OCI-LY3 (cell line): ENCODE measurements around the gene MATN1.

Experiments
- H2AFZ ChIP-seq: fragments of 200-600, 300-600 bp; shearing (Covaris generic); 2 replicates; pipeline ENCODE4 v1.6.0; 2014; ENCODE audit warnings: antibody characterized with exemption, low read depth, low read length
- H3K27ac ChIP-seq: fragments of 200-600, 300-600 bp; sonication (generic); 2 replicates; pipeline ENCODE4 v1.5.1; 2014; ENCODE audit warnings: mild to moderate bottlenecking, low read length, moderate library complexity, mixed read lengths
- H3K27me3 ChIP-seq: fragments of 200-600, 300-600 bp; sonication (generic); 2 replicates; pipeline ENCODE4 v1.6.1; 2014; ENCODE audit warnings: low read depth, low read length, mixed read lengths
- H3K36me3 ChIP-seq: fragments of 200-600, 300-600 bp; sonication (generic); replicated peaks from 2 replicates; pipeline ENCODE3; 2014; ENCODE audit warnings: low read depth, low read length, mixed read lengths
- H3K4me1 ChIP-seq: fragments of 300-600, 200-600 bp; sonication (generic); 2 replicates; pipeline ENCODE4 v1.6.1; 2014; ENCODE audit warnings: low read length, mixed read lengths
- H3K4me2 ChIP-seq: fragments of 200-600, 300-600 bp; sonication (generic); 2 replicates; pipeline ENCODE4 v1.6.1; 2014; ENCODE audit warnings: low read length, mixed read lengths
- H3K4me3 ChIP-seq: fragments of 300-600, 200-600 bp; sonication (generic); 2 replicates; pipeline ENCODE4 v1.5.1; 2014; ENCODE audit warnings: antibody characterized with exemption, mild to moderate bottlenecking, low read length, moderate library complexity
- H3K79me2 ChIP-seq: fragments of 300-600, 200-600 bp; shearing (Covaris generic); 2 replicates; pipeline ENCODE4 v1.6.1; 2014; ENCODE audit warnings: mild to moderate bottlenecking, low read length, mixed read lengths
- H3K9ac ChIP-seq: fragments of 300-600, 200-600 bp; shearing (Covaris generic); 2 replicates; pipeline ENCODE4 v1.6.0; 2014; ENCODE audit warnings: mild to moderate bottlenecking, low read length, moderate library complexity
- H3K9me3 ChIP-seq: fragments of 200-600, 300-600 bp; shearing (Covaris generic); 2 replicates; pipeline ENCODE4 v1.6.1; 2014; ENCODE audit warnings: low read length, mixed read lengths; ENCODE audit not compliant: insufficient read depth
- H4K20me1 ChIP-seq: fragments of 200-600, 300-600 bp; sonication (generic); 2 replicates; pipeline ENCODE4 v1.6.1; 2016; ENCODE audit warnings: low read length, mixed read lengths; ENCODE audit not compliant: insufficient read depth
- EZH2phosphoT487 ChIP-seq: fragments of 200-600 bp; shearing (Covaris generic); IDR thresholded peaks from 2 replicates; pipeline ENCODE4 v1.6.1; 2018; ENCODE audit warnings: antibody characterized with exemption, mixed run types, low read depth
- TF ChIP-seq, protein P1 (sequence below): fragments of 200-600, 300-600 bp; sonication (generic); IDR thresholded peaks from 2 replicates; pipeline ENCODE4 v1.5.1; 2014; ENCODE audit warnings: antibody characterized with exemption, low read length, low read depth

Gene MATN1

DNA sequence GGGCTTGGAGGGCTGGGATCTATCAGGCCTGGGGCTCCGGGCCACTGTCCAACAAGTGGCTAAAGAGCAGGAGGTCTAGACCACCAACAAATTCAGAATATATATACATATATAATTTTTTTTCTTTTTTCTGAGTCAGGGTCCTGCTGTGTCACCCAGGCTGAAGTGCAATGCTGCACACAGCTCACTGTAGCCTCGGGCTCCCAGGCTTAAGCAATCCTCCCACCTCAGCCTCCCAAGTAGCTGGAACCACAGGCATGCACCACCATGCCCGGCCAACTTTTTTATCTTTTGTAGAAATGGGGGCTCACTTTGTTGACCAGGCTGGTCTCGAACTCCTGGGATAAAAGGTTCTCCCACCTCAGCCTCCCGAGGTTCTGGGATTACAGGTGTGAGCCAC is 41.0 kb upstream of the MATN1 start:
- H3K9ac ChIP-seq: no peak overlapping the region
- no peak overlapping the region for H3K27ac ChIP-seq
- peaks cover 57% of the 10 kb centered on the region for H3K4me1 ChIP-seq
- H3K4me3 ChIP-seq: no peak overlapping the region
- H2AFZ ChIP-seq: no peak overlapping the region
- no peaks in the 10 kb centered on the region for H3K79me2 ChIP-seq
- H3K9me3 ChIP-seq: no peaks in the 10 kb centered on the region
- no peaks in the 10 kb centered on the region for H3K27me3 ChIP-seq
- no peak for TF ChIP-seq EZH2phosphoT487
- TF ChIP-seq, protein P1, sequence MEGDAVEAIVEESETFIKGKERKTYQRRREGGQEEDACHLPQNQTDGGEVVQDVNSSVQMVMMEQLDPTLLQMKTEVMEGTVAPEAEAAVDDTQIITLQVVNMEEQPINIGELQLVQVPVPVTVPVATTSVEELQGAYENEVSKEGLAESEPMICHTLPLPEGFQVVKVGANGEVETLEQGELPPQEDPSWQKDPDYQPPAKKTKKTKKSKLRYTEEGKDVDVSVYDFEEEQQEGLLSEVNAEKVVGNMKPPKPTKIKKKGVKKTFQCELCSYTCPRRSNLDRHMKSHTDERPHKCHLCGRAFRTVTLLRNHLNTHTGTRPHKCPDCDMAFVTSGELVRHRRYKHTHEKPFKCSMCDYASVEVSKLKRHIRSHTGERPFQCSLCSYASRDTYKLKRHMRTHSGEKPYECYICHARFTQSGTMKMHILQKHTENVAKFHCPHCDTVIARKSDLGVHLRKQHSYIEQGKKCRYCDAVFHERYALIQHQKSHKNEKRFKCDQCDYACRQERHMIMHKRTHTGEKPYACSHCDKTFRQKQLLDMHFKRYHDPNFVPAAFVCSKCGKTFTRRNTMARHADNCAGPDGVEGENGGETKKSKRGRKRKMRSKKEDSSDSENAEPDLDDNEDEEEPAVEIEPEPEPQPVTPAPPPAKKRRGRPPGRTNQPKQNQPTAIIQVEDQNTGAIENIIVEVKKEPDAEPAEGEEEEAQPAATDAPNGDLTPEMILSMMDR: no peak
- no peaks in the 10 kb centered on the region for H3K36me3 ChIP-seq
- H4K20me1 ChIP-seq: no peaks in the 10 kb centered on the region
- no peak overlapping the region for H3K4me2 ChIP-seq

DNA sequence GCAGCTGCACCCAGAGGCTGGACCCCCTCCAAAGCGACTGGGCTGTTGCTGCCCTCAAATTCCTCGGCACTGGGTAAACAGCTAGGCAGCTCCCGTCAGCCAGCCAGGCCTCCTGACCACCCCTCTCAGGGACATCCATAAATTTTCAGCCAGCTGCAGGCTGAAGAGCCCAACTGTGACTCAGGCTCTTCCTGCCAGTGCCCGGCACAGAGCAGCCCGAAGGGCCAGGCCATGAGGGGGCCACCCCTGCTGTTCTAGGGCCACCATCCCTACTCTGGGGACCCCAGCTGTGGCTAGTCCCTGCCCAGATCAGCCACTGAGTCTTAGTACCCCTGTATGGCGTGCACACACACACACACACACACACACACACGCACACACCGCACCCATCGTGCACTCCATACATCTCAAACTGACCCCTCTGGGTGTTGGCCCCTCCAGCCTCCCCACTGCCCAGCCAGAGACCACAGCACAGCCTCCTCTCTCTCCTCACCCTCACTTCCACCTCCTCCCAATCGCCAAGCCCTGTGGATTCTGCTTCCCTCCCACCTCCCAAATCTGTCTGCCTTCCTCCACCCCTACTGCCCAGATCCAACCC is 40.4 kb upstream of the MATN1 start:
- Histone ChIP-seq H3K27ac (peak overlapping the region; percentile 71; the same call in 1 of the 2 replicates), H3K36me3 (no peaks in the 10 kb centered on the region), H4K20me1 (no peaks in the 10 kb centered on the region), H2AFZ (no peak overlapping the region), H3K9me3 (no peaks in the 10 kb centered on the region), H3K4me1 (peaks cover 63% of the 10 kb centered on the region), H3K4me3 (no peak overlapping the region), H3K27me3 (no peaks in the 10 kb centered on the region), H3K9ac (no peak overlapping the region), H3K79me2 (no peaks in the 10 kb centered on the region), H3K4me2 (peak overlapping the region; percentile 100; the same call in 1 of the 2 replicates)
- TF ChIP-seq EZH2phosphoT487: no peak
- TF ChIP-seq, protein P1: no peak

DNA sequence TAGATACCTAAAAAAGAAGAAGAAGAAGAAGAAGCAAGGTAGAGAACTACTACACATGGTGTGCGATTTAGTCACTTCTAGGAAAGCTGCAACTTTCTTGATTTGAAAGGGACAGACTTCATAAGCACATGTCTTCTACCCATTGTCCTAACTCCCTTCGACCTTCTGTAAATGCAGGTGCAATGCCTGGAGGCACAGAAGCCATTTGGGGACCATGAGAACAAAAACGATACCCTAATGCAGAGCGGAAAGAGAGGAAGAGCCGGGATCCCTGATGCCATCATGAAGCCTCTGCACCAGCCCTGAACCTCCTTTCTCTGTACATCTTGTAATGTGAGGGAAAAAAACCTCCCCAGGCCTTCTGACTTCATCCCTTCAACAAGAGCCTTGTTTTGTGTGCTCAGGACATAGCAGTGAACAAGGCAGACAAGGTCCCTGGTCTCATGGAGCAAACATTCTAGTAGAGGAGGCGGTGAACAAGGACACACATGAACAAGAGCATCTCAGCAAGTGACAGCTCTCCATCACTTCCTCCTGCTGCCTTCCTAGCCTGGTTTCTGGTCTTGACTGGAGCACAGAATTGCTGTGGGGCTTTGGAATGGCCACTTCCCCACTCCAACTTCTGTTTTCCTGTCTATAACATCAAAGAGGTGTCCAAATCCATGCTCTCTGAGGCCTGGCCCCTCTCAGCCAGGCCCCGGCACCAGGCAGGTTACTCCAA is 39.7 kb upstream of the MATN1 start:
- Histone ChIP-seq H4K20me1 (no peaks in the 10 kb centered on the region), H3K4me2 (peak overlapping the region; percentile 100), H3K27ac (peak overlapping the region; percentile 71), H3K36me3 (no peaks in the 10 kb centered on the region), H3K27me3 (no peaks in the 10 kb centered on the region), H2AFZ (no peak overlapping the region), H3K79me2 (peaks cover 5% of the 10 kb centered on the region), H3K9me3 (no peaks in the 10 kb centered on the region), H3K9ac (no peak overlapping the region), H3K4me1 (peaks cover 70% of the 10 kb centered on the region), H3K4me3 (no peak overlapping the region)
- TF ChIP-seq, protein P1: no peak
- no peak for TF ChIP-seq EZH2phosphoT487

DNA sequence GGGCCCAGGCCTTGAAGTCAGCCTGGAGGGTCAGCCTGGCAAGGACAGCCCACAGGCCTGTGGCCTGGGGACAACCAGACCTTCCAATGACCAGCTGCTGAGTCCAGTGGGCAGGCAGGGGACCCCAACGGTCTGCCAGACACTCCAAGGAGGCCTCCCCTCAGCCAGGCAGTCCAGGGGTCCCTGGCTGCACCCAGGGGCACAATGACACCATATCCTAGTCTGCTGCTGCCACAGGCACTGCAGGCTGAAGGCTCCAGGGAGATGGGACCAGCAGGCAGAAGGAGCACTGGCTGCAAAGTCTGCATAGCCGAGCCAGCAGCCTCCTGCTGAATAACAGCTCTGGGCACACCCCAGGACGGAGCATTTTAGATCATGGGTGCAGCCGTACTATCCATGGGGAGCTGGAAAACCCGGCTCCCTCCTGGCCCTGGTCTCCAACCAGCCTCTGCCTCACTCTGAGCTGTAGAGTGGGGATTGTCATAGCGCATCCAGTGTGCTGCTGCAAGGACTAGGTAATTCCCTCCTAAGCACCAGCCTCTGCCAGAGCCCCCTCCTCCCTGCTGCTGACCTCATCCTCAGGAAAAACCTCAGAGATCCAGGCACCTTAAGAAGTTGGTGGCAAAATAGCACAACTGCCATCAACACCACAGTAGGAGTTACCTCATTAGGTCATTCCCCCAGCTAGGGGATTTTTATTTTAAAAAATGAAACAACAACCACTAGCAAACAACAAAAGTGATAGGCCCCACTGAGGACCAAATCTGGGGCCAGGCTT is 39.0 kb upstream of the MATN1 start:
- Histone ChIP-seq H3K27ac (peak overlapping the region; percentile 71), H3K27me3 (no peaks in the 10 kb centered on the region), H3K79me2 (peaks cover 12% of the 10 kb centered on the region), H4K20me1 (no peaks in the 10 kb centered on the region), H3K36me3 (no peaks in the 10 kb centered on the region), H3K9ac (peak overlapping the region; percentile 9; the same call in 1 of the 2 replicates), H3K4me2 (peak overlapping the region; percentile 100), H3K4me1 (peaks cover 74% of the 10 kb centered on the region), H2AFZ (no peak overlapping the region), H3K4me3 (no peak overlapping the region), H3K9me3 (no peaks in the 10 kb centered on the region)
- TF ChIP-seq, protein P1: no peak
- no peak for TF ChIP-seq EZH2phosphoT487
